ENCODE data around the gene HOXA9. TPM values are rescaled to one million over a fixed set of nuclear protein-coding genes. Genes with fewer than 3 reads are reported as not detected.

Gene HOXA9
- total RNA-seq, 4 donors from 2014 or later, result 19.5 to 130 (median 50.6) TPM

DNA sequence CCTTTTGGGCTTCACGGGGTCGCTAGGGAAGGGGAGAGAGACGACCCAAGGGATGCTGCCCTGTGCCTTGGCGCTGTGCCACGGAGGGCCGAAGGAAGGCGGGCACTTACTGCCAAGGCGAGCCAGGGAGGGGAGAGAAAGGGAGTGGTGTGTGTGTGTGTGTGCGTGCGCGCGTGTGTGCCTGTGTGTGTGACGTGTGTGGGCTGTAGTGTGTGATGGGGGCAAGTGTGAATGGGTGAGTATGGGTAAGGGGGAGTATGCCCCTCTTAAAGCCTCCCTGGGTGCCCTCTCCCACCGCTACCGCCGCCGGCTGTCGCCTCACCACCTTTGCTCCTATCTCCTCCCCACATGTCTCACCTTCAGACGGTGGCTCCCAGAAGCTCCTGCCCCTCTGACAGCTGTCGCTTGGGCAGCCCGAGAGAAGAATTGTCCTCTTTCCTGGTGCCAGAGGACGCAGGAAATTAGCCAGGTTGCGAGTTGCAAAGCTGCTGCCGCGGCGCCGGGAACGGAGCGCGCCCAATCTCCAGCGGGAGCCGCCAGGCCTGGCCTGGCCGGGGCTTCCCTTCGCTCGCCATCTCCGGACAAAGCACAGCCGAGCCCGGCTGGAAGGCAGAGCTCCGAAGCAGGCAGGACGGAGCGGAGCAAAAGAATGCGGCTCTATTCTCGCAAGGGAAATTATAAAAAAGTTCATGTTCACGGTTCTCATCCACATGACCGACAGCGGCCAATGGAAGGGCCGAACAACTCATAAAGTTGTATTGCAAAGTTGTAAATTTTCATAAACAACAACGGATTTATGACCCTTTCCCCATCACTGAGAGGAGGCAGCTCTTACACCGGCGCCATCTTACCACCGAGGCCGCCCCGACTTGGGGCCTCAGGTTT, 13.2 kb downstream of the HOXA9 start, which contains the start of gene HOXA3:
HOXA3 (minus strand) TSS at position 653 of the 885 bp plus-strand sequence. CDS start 41,943 bp downstream, outside the sequence.
- H3K27ac ChIP-seq, result peak within 1 kb of the TSS; percentile 95 to 99 (median 98)
- TF ChIP-seq EP300 (IDR thresholded peaks at IDR 0.05; ENCODE audit: low read depth) (no peak), POLR2AphosphoS5 (IDR thresholded peaks at IDR 0.05) (peak; percentile 86 to 98 (median 98)), POLR2A (IDR thresholded peaks at IDR 0.05) (peak; percentile 96)
- TF ChIP-seq, protein P1, sequence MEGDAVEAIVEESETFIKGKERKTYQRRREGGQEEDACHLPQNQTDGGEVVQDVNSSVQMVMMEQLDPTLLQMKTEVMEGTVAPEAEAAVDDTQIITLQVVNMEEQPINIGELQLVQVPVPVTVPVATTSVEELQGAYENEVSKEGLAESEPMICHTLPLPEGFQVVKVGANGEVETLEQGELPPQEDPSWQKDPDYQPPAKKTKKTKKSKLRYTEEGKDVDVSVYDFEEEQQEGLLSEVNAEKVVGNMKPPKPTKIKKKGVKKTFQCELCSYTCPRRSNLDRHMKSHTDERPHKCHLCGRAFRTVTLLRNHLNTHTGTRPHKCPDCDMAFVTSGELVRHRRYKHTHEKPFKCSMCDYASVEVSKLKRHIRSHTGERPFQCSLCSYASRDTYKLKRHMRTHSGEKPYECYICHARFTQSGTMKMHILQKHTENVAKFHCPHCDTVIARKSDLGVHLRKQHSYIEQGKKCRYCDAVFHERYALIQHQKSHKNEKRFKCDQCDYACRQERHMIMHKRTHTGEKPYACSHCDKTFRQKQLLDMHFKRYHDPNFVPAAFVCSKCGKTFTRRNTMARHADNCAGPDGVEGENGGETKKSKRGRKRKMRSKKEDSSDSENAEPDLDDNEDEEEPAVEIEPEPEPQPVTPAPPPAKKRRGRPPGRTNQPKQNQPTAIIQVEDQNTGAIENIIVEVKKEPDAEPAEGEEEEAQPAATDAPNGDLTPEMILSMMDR (IDR thresholded peaks at IDR 0.05), result no peak
- in situ Hi-C loops (cut with MboI; ENCODE audit: low pct_ligation_motif_present in 1 of 4, low pct_unique_long_range_greater_than_20kb in 1 of 4, low sequenced_read_pairs in 3 of 4) (loop anchor here in 3 of 4 donors (10.0 to 25.0 kb wide), 4 partner anchors 787 to 1290 kb away; no protein-coding TSS in a partner anchor), intact Hi-C loops (cut with DNase I; ENCODE audit: low total_unique reads) (no loop called here)
- H3K36me3 ChIP-seq, result no peaks in the 10 kb centered on the region
- peaks cover 59% of the 10 kb centered on the region for H3K27me3 ChIP-seq
- no peaks in the 10 kb centered on the region for H3K9me3 ChIP-seq
- H3K4me1 ChIP-seq, result peaks cover 21 to 79% (median 57%) of the 10 kb centered on the region in 4 donors
- WGBS, 2 donors (ENCODE audit: low coverage in 1 of 2), result 5% methylated on average over 53 of the region's 53 CpGs; no CpG with 5 or more reads in 1 of the 2 donors
- peak; percentile 84 for DNase-seq
- peak within 1 kb of the TSS; percentile 71 to 81 (median 76) for H3K4me3 ChIP-seq

DNA sequence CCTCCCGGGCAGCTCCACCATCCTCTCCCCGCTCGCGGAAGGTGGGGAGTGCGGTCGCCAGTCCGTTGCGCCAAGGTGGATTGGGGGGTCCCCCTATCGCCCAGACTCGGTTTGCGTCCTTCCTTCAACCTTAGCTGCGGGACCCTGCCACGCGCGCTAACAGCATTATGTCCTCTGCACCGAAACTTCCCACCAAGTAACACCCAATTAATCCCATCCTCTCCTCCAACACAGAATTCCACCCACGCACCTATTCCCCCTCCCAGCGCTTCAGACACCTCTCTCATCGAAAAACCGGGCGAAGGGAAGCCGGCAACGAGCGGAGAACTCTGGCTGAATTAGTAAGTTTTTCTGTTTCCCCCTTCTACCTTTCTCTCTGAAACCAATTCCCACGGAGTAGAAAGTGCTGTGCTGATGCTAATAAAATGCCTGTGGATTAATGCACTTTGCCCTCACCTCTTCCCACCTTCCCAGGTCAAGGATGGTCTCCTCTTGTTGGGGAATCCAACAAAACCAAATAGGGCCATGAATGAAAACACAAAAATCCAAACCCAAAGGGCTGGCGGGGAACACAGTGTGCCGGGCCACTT, 13.9 kb downstream of the HOXA9 start:
- no peak for TF ChIP-seq EP300 (IDR thresholded peaks at IDR 0.05; ENCODE audit: low read depth)
- TF ChIP-seq POLR2AphosphoS5 (IDR thresholded peaks at IDR 0.05), result no peak
- TF ChIP-seq POLR2A (IDR thresholded peaks at IDR 0.05), result no peak
- TF ChIP-seq, protein P1 (IDR thresholded peaks at IDR 0.05), result no peak
- in situ Hi-C loops (cut with MboI; ENCODE audit: low pct_ligation_motif_present in 1 of 4, low pct_unique_long_range_greater_than_20kb in 1 of 4, low sequenced_read_pairs in 3 of 4), result loop anchor here in 3 of 4 donors (10.0 to 25.0 kb wide), 4 partner anchors 787 to 1289 kb away; no protein-coding TSS in a partner anchor
- 0% methylated on average over 7 to 27 of the region's 27 CpGs for WGBS, 2 donors (ENCODE audit: low coverage in 1 of 2)
- H3K27ac ChIP-seq, result peak overlapping the region; percentile 95 to 99 (median 98)
- peaks cover 64% of the 10 kb centered on the region for H3K27me3 ChIP-seq
- H3K4me3 ChIP-seq, result peak overlapping the region; percentile 71 to 81 (median 76)
- H3K4me1 ChIP-seq, result peaks cover 21 to 81% (median 61%) of the 10 kb centered on the region in 4 donors
- no peaks in the 10 kb centered on the region for H3K9me3 ChIP-seq
- intact Hi-C loops (cut with DNase I; ENCODE audit: low total_unique reads), result no loop called here
- H3K36me3 ChIP-seq, result no peaks in the 10 kb centered on the region
- DNase-seq, result no peak

DNA sequence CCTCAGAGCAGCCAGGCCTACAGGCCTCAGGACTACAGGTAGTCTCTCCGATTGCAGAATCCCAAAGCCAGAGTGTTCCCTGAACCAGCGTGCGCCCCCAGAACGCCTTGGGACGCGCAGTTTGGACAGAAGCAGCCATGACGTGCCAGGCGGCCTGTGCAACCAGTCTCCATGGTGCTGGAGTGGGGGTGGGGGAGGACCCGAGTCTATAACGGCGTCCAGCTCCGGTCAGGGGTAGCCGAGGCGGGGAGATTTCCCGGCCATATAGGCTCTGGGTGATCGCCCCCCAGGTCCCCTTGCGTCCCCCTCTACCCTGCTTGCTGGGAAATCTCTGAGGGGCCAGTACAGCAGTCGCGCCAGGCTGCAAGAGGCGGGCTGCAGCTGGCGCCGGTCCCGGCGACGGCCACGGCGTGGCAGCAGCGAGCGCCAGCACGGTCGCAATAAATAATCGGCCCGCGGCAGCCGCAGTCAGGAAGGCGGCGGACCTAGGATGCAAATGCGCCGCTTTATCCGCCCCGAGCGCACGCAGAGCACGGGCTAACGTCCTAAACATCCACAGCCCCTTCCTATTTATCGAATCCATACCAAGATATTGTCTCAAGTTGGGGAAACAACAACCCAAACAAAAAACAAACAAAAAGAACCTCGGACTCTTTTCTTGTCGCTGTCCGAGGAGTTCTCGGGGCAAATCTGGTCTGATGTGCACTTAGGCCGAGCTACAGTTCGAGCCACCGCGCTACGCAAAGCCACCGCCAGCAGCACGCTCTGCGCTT, 14.6 kb downstream of the HOXA9 start:
- Histone ChIP-seq H3K4me3 (peak overlapping the region; percentile 71 to 81 (median 76)), H3K4me1 (peaks cover 21 to 85% (median 64%) of the 10 kb centered on the region in 4 donors), H3K36me3 (no peaks in the 10 kb centered on the region), H3K9me3 (no peaks in the 10 kb centered on the region), H3K27ac (peak overlapping the region; percentile 95 to 99 (median 98)), H3K27me3 (peaks cover 58% of the 10 kb centered on the region)
- DNase-seq, result peak; percentile 86
- in situ Hi-C loops (cut with MboI; ENCODE audit: low pct_ligation_motif_present in 1 of 4, low pct_unique_long_range_greater_than_20kb in 1 of 4, low sequenced_read_pairs in 3 of 4) (loop anchor here in 3 of 4 donors (10.0 to 25.0 kb wide), 4 partner anchors 786 to 1288 kb away; no protein-coding TSS in a partner anchor), intact Hi-C loops (cut with DNase I; ENCODE audit: low total_unique reads) (no loop called here)
- 1% methylated on average over 48 of the region's 58 CpGs; no CpG with 5 or more reads in 1 of the 2 donors for WGBS, 2 donors (ENCODE audit: low coverage in 1 of 2)
- TF ChIP-seq POLR2A (IDR thresholded peaks at IDR 0.05) (peak; percentile 96), EP300 (IDR thresholded peaks at IDR 0.05; ENCODE audit: low read depth) (no peak), POLR2AphosphoS5 (IDR thresholded peaks at IDR 0.05) (peak; percentile 96 to 98 (median 98))
- TF ChIP-seq, protein P1 (IDR thresholded peaks at IDR 0.05), result peak; percentile 86 to 97 (median 93)

Data from transverse colon (tissue), 4 donors.